Loucy (cell line): ENCODE results near the gene KDM5A.

Source experiments
- CTCF ChIP-seq: fragments of 200-600 bp; sonication (generic); conservative IDR thresholded peaks from 2 replicates; pipeline ENCODE4 v1.5.1; 2014; ENCODE audit warnings: mild to moderate bottlenecking, antibody characterized with exemption, low read length
- EZH2phosphoT487 ChIP-seq: fragments of 200-600 bp; IDR thresholded peaks from 2 replicates; pipeline ENCODE4 v1.6.1; 2018; ENCODE audit warnings: antibody characterized with exemption, mild to moderate bottlenecking, moderate library complexity, borderline replicate concordance

- TF ChIP-seq CTCF (no peak), EZH2phosphoT487 (no peak)
Measured at GRCh38 chr12:268483-268840, 120.7 kb downstream of the KDM5A start.
